GM12873 (cell line): ENCODE data around the gene GALNT10.

Source experiments
- CTCF ChIP-seq: IDR thresholded peaks from 2 replicates; pipeline ENCODE4 v1.5.1; 2012; ENCODE audit warnings: low read depth, mild to moderate bottlenecking, moderate library complexity, low read length, control low read depth; ENCODE audit not compliant: insufficient read depth; ENCODE audit errors: missing control alignments

GALNT10 gene

GRCh38 chr5:154273963-154274827, 83.7 kb downstream of the GALNT10 start:
- TF ChIP-seq CTCF, result no peak

- TF ChIP-seq CTCF, result no peak
Observed at GRCh38 chr5:154274828-154275185, 84.3 kb downstream of the GALNT10 start.

GRCh38 chr5:154275566-154275965, 85.0 kb downstream of the GALNT10 start:
- no peak for TF ChIP-seq CTCF

GRCh38 chr5:154276261-154276972, 85.9 kb downstream of the GALNT10 start:
- no peak for TF ChIP-seq CTCF

GRCh38 chr5:154276973-154277331, 86.4 kb downstream of the GALNT10 start:
- TF ChIP-seq CTCF, result no peak

GRCh38 chr5:154277499-154277898, 87.0 kb downstream of the GALNT10 start:
- no peak for TF ChIP-seq CTCF

- no peak for TF ChIP-seq CTCF
Observed at GRCh38 chr5:154278186-154278585, 87.7 kb downstream of the GALNT10 start.
